D721Med (cell line): ENCODE measurements around the gene CYB5D1.

Source experiments
- DNase-seq: peaks from one replicate; pipeline ENCODE4 v3.0.0; 2011; ENCODE audit warnings: low spot score; ENCODE audit not compliant: insufficient read length
- FAIRE-seq: peaks from 2 replicates; lab custom pipeline; 2011; peaks lifted over from hg19 to GRCh38; lab: Jason Lieb, UNC
- CTCF ChIP-seq: IDR thresholded peaks from 2 replicates; pipeline ENCODE4 v1.5.1; 2012; ENCODE audit warnings: mild to moderate bottlenecking, control low read depth; ENCODE audit not compliant: insufficient read depth; ENCODE audit errors: missing control alignments

Gene CYB5D1

GRCh38 chr17:7850701-7851437, 6.9 kb upstream of the CYB5D1 start:
- TF ChIP-seq CTCF = no peak
- DNase-seq (peak; percentile 7), FAIRE-seq (no peak)

GRCh38 chr17:7851438-7852261, 6.2 kb upstream of the CYB5D1 start:
- DNase-seq (peak; percentile 14), FAIRE-seq (no peak)
- peak; percentile 66 for TF ChIP-seq CTCF

GRCh38 chr17:7852262-7852670, 5.5 kb upstream of the CYB5D1 start:
- no peak for TF ChIP-seq CTCF
- FAIRE-seq = no peak
- DNase-seq = no peak

- FAIRE-seq (no peak), DNase-seq (no peak)
- TF ChIP-seq CTCF = no peak
Measured at GRCh38 chr17:7852919-7853690, 4.7 kb upstream of the CYB5D1 start.

GRCh38 chr17:7853691-7854038, 4.1 kb upstream of the CYB5D1 start:
- DNase-seq (no peak), FAIRE-seq (no peak)
- TF ChIP-seq CTCF = no peak

- TF ChIP-seq CTCF = no peak
- DNase-seq (no peak), FAIRE-seq (no peak)
Measured at GRCh38 chr17:7854078-7854777, 3.6 kb upstream of the CYB5D1 start.
